GM19240 (cell line): Measurements from ENCODE around the gene C1QTNF1.

Experiments used
- DNase-seq: peaks from one replicate; pipeline ENCODE4 v3.0.0; 2011; ENCODE audit warnings: low spot score; ENCODE audit not compliant: insufficient read length

C1QTNF1 gene

GRCh38 chr17:78992542-78993212 lies 31.3 kb upstream of the C1QTNF1 start:
- no peak for DNase-seq

GRCh38 chr17:78993241-78993956 lies 30.6 kb upstream of the C1QTNF1 start:
- peak; percentile 46 for DNase-seq

GRCh38 chr17:78993981-78994671 lies 29.8 kb upstream of the C1QTNF1 start:
- no peak for DNase-seq

GRCh38 chr17:78995022-78995760 lies 28.8 kb upstream of the C1QTNF1 start:
- DNase-seq = no peak

GRCh38 chr17:78995761-78996451 lies 28.1 kb upstream of the C1QTNF1 start:
- DNase-seq = no peak

GRCh38 chr17:78996781-78997201 lies 27.2 kb upstream of the C1QTNF1 start:
- DNase-seq = no peak

GRCh38 chr17:78997231-78997741 lies 26.7 kb upstream of the C1QTNF1 start:
- DNase-seq = no peak

- no peak for DNase-seq
Measured at GRCh38 chr17:78997881-78998280, 26.1 kb upstream of the C1QTNF1 start.

- no peak for DNase-seq
Measured at GRCh38 chr17:78998311-78999055, 25.5 kb upstream of the C1QTNF1 start.

GRCh38 chr17:78999056-78999768 lies 24.8 kb upstream of the C1QTNF1 start:
- no peak for DNase-seq

GRCh38 chr17:78999947-79000395 lies 24.0 kb upstream of the C1QTNF1 start:
- DNase-seq = no peak

GRCh38 chr17:79000396-79001189 lies 23.4 kb upstream of the C1QTNF1 start:
- no peak for DNase-seq

GRCh38 chr17:79001190-79002020 lies 22.6 kb upstream of the C1QTNF1 start:
- DNase-seq = no peak

GRCh38 chr17:79002291-79002690 lies 21.7 kb upstream of the C1QTNF1 start:
- DNase-seq = no peak

GRCh38 chr17:79002796-79003593 lies 21.0 kb upstream of the C1QTNF1 start:
- DNase-seq = no peak

GRCh38 chr17:79003661-79004411 lies 20.1 kb upstream of the C1QTNF1 start:
- DNase-seq = no peak
